Right kidney (tissue), 1 donor: ENCODE measurements around the gene TNFRSF17.
"Not testable (repeated sequence)": the region's sequence is repeated elsewhere in the genome, so short reads cannot be mapped to it uniquely, and the experiment has no call there.

Experiments used
- DNase-seq: peaks from one replicate; pipeline ENCODE4 v3.0.0-alpha.2; 2016

TNFRSF17 gene

DNA sequence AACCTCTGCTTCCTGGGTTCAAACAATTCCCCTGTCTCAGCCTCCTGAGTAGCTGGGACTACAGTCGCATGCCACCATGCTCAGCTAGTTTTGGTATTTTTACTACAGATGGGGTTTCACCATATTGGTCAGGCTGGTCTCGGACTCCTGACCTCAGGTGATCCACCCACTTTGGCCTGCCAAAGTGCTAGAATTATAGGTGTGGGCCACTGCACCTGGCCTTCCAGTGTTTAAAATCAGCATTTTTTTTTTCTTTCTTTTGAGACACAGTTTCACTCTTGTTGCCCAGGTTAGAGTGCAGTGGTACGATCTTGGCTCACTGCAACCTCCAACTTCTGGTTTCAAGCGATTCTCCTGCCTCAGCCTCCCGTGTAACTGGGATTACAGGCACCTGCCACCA is 5.3 kb downstream of the TNFRSF17 start:
- DNase-seq, result not testable (repeated sequence)

DNA sequence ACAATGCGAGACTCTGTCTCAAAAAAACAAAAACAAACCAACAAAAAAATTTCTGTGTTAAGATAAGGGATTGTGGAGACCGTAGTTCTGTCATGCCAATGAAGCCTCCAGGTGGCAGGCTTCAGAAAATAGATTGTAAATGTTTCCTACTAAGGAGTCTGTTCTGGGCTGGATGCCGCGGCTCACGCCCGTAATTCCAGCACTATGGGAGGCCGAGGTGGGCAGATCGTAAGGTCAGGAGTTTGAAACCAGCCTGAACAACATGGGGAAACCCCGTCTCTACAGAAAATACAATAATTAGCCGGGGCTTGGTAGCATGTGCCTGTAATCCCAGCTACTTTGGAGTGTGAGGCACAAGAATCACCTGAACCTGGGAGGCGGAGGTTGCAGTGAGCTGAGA is 7.1 kb downstream of the TNFRSF17 start:
- DNase-seq, result no peak

DNA sequence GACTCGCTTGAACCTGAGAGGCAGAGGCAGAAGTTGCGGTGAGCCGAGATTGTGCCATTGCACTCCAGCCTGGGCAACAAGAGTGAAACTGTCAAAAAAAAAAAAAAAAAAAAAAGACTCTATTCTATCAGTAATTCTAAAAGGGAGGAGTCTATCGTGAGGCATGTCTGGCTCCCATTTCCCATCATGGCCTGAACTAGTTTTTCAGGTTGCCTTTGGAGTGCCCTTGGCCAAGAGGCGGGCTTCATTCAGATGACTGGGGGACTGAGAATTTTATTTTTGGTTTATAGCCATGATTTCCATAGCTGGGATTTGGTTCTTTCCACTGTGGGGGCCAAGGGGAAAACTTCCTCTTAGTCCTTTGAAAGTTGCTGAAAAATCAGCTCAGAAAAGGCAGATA is 8.1 kb downstream of the TNFRSF17 start:
- DNase-seq, result no peak

DNA sequence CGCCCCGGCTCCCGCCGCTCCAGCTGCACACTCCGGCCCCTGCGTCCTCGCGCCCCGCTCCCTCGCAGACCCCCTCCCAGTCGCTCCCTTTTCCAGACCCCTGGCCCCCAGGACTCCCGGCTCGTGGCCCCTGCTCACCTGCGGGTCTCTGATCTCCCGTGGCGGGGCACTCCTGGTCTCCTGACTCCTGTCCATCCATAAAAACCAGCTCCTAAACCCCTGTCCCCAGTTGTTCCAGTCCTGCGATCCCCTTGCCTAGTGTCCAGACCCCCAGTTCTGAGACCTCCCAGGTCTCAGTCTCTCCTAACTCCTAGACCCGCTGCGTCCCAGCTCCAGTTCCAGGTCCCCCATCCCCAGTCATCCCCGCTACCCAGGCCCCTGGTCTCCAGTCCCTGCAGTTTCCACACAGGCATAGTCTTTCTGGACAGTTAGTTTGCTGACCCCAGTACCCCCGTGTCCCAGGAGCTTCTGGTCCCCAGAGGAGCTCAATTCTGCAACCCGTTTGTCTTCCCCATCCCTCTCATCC is 11.9 kb downstream of the TNFRSF17 start:
- DNase-seq, result no peak

DNA sequence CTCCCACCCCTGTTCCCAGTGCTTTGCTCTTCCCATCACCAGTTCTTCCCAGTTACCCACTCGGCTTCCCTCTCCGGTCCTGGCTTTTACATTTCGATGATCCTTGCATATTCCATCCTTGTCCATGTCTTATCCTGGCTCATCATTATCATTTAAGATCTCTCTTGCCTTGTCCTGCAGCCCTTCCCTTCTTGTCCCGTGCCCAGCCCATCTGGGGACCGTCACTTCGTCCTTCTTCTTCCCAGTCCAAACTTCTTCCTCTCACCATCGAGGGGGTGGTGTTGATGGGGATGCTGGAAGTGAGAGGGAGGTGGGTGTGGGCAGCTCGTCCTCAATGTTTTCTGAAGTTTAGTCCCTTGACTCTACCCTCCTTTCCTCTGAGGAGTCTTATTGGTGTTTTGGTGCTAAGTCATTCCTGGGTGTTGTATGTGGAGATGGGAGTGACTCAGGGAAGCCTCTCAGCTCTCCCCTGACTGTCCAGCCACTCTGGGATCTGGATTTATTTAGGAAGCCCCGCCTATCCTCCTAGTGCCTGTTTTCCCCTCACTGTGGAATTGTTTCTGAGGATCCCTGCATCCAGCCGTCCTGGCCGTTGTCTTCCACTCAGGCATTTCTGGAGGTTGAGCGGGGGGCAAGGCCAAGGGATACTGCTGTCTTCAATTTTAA is 12.5 kb downstream of the TNFRSF17 start:
- DNase-seq, result no peak

DNA sequence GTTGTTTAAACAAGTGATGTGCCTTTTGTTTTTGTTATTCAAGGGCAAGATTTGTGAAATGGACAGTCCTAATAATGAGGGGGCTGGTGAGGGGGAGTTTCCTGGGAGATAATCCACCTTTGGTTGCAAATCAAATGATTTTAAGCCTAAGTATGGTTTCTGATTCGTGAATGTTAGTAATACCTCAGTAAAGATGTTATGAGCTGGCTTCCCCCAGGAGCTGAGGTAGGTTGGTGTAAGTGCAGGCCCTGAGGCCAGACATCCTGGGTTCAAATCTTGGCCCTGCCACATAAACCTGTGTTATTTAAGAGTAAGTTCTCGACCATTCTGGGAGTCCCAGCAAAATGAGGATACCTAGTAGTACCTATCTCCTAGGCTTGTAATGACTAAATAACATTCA is 13.1 kb downstream of the TNFRSF17 start:
- no peak for DNase-seq

DNA sequence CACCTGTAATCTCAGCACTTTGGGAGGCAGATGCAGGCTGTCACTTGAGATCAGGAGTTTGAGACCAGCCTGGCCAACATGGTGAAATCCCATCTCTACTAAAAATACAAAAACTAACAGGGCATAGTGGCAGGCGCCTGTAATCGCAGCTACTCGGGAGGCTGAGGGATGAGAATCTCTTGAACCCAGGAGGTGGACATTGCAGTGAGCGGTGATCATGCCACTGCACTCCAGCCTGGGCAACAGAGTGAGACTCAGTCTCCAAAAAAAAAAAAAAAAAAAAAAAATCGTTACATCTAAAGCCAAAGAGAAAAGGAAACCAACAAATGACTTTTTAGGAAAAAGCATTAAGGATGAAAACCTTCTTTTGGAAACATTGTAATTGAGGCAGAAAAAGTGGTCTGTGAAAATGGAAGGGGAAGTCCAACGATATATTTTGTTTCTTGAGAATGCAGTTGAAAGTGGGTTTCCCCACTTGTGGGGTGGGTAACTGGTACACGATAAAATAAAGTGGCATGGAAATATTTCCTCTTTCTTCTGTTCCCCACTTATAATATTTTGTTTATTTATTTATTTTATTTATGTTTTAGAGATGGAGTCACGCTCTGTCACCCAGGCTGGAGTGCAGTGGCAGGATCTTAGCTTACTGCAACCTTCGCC is 14.1 kb downstream of the TNFRSF17 start:
- DNase-seq, result no peak

DNA sequence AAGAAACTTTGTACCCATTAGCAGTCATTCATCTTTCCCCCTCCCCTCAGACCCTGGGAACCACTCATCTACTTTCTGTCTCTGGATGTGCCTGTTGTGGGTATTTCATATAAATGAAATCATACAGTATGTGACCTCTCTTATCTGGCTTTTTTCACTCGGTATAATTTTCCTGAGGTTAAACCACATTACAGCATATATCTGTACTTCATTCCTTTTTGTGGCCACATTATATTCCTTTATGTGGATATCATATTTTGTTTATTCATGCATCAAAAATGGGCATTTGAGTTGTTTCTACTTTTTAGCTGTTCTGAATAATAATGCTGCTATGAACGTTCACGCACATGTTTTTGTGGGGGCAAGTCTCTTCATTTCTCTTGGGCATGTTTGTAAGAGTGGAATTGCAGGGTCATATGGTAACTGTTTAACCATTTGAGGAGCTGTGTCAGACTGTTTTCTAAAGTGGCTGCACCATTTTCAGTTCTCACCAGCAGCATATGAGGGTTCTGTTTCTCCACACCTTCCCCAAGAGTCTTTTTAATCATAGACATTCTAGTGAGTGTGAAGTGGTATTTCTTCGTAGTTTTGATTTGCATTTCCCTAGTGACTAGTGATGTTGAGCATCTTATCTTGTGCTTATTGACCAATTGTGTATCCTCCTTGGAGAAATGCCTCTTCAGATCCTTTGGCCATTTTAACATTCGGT is 15.3 kb downstream of the TNFRSF17 start:
- no peak for DNase-seq

DNA sequence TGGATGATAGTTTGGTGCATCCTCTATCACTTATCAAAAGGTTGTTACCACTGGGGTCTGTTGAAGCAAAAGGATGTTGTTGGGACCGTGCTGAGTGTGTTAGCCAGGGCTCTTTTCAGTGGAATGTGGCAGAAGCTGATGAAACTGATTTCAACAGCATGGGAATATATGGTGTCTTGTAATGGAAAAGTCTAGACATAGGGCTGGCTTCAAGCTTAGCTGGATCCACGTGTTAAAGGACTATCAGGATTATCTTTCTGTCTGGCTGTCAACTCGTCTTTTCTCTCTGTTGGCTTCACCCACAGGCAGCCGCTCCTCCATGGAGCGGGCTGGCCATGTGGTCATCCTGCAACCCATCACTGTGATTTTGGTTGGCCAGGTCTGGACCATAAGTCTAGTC is 20.2 kb downstream of the TNFRSF17 start:
- DNase-seq, result no peak

DNA sequence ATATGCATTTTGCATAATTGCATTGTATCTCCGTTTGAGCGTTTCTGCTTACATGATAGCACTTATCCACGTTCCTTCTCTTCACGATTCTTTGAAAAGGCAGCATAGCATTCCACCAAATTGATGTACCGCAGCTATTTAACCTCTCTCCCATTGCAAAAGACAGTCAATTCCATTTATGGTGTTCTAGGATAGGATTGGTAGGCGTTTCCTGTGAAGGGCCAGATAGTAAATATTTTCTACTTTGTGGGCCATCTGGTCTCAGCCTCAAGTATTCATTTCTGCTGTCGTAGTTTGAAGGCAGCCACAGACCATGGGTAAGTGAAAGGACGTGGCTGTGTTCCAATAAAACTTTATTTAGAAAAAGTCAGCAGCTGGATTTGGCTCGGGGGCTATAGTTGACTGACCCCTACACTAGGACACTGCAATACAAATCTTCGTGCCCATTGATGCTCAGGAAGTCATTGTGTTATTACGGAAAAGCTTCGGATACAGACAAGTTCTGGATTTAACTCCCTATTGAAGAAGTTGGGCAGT is 21.6 kb downstream of the TNFRSF17 start:
- no peak for DNase-seq

DNA sequence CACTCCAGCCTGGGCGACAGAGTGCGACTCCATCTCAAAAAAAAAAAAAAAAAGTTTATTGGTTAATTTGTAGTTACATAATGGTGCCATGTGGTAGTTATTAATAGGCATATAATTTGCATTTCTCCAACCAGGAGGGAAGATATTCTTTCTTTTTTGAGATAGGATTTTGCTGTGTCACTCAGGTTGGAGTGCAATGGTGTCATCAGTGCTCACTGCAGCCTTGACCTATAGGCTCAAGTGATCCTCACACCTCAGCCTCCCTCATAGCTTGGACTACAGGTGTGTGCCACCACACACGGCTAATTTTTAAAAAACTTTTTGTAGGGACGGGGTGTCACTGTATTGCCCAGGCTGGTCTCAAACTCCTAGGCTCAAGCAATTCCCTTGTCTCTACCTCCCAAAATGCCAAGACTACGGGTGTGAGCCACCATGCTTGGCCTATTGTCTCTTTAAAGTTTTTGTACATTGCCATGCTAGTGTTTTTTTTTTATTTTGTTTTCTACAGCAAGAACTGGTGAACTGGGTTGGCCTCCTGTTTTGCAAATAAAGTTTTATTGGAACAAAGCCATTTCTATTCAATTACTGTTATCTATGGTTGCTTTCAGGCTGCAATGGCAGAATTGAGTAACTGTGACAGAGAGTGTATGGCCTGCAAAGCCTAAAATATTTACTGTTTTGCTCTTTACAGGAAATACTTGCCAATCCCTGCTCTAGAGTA is 23.4 kb downstream of the TNFRSF17 start:
- no peak for DNase-seq

DNA sequence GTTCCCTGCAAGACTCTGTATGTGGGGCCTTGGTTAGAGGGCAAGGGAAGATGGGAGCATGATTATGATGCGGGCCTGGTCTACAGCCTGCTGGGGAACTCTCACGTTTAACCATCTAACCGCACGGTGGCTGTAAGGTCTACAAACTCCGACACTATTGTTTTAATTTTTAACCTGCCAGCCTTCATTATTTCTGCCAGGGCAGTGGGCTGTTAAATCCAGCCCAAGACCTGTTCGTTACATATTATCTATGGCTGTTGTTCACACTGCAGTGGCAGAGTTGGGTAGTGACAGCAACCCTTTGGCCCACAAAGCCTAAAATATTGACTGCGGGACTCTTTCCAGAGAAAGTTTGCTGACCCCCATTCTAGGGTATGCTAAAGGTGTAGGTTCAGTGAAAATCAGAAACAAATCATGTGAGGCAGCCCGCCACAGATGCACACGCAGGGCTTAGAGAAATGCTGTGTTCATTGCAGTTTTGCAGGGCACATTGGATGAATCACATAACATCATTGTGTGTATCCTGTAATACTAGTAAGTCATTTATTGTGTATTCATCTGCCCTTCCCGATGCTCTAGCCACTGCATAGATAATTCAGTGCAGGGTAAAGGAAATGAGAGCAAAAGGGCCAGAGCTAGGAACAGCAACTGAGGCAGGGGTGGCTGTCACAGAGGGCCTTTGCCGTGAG is 25.8 kb downstream of the TNFRSF17 start:
- peak; percentile 50 for DNase-seq

DNA sequence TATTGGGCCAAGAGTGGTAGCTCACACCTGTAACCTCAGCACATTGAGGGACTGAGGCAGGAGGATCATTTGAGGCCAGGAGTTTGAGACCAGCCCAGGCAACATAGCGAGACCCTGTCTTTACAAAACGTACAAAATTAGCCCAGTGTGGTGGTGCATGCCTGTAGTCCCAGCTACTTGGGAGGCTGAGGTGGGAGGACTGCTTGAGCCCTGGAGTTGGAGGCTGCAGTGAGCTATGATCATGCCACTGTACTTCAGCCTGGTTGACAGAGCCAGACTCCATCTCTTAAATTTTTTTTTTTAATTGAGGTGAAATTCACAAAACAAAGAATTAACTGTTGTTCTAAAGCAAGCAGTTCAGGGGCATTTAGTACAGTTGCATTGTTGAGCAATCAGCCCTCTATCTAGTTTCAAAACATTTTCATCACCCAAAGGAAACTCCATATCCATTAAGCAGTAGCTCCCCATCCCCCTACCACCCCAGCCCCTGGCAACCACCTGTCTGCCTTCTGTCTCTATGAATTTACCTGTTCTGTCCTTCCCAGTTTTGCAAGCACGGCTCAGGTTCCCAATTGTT is 27.1 kb downstream of the TNFRSF17 start:
- no peak for DNase-seq

DNA sequence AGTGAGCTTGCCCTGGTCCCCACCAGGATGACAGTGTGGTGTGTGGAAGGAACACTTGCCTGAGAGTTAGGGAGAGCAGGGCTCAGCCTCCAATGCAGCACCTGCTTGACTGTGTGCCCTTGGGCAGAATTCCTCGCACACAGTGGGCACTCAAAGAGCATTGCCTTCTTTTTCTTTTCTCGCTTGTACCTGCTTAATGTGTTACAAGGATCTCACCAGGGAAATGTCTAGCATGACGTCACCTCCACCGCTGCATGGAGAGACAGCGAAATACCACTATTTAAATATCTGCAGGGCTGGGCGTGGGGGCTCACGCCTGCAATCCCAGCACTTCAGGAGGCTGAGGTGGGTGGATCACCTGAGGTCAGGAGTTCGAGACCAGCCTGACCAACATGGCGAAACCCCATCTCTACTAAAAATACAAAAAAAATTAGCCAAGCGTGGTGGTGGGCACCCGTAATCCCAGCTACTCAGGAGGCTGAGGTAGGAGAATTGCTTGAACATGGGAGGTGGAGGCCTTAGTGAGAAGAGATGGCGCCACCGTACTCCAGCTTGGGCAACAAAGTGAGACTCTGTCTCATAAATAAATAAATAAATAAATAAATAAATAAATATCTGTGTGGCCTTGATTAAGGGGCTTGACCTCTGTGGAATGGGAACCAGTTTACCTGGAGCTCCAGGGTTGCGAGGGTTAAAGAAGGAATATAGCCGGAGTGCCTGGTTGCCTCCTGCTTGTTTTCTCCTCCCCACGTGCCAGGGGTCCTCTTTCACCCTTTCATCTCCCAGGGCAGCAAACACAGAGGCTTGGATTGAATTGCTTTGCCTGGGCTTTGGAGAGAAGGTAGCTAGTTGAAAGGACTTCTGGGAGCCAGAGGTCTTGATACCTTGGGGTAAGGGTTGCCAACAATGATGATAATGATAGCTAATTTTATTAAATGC is 27.8 kb downstream of the TNFRSF17 start:
- DNase-seq, result no peak

DNA sequence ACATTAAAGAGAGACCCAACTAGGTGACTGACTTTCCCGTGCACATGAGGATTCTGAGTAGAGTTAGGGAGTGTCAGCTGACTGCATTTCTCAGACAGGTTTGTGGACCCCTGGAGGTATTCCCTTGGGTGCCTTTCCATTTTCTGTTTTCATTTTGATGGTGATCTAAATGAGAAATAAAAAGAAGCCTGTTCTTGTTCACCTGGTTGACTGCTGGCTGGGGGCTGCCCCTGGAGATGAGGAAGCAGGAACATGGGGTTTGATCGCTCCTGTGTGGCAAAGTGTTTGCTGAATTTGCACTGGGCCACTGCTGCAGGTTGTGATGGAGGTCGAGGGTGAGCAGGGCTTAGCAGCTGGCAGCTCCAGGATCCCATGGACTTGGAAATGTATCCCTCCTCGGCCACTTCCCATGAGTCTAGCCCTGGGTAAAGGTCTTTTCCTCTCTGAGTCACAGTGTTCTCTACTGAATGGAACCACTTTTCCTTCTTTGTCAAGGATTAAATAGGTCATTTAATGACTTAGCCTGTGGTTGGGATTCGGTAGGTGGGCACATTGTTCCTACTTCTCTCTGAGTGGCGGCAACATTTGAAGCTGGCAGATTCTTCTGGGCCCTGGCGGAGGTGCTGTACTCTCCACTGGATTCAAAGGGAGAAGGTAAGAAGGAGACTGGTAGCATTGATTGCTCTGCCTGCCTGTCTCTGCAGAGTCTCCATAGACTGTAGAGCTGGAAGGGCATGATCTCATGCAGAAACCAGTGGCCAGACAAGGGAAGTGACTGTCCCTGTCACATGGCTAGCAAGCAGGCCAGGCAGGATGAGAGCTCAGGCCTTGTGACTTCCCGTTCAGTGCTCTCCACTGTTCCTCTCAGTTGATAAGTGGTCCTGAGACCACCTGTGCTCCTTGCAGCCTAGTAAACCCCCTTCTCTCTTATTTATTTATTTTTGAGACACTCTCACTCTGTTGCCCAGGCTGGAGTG is 29.4 kb downstream of the TNFRSF17 start:
- DNase-seq, result no peak

DNA sequence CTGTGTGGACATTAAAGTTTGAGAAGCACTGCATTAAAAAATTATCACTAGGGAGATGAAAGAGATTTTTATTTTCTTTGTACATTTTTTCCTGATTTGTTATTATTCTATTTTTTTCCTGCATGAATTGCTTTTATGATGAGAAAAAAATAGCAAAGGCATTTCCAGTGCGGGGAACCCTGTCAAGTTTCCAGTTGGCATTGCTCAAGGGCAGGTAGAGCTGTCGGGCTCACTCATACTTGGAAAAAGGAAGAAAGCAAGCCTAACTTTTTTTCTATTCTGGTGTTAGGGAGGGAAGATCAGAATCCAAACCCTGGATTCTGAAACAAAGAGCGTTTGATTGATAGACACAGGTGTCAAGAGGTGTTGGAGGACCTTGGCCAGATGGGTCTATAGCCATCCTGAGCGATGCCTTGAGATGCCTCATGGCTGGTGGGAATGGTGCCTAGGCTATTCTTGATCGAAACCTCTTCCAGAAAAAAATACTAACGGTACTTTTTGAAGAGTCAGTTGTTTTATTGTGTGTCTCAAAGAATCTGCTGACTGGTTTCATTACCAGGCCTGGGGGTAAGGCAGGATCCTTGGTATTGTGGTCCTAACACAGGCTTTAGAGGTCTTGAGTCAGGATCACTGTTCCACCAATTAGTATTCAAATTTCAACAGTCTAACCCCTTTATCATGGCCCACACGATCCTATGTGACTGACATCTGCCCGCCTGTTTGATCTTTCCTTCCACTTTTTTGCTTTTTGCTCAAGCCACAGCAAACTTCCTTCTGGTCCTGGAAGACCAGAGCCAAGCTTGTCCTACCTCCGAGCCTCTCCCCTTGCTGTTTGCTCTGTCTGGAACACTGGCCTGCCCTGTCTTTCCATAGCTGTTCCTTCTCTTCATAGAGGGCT is 31.7 kb downstream of the TNFRSF17 start:
- DNase-seq, result no peak

DNA sequence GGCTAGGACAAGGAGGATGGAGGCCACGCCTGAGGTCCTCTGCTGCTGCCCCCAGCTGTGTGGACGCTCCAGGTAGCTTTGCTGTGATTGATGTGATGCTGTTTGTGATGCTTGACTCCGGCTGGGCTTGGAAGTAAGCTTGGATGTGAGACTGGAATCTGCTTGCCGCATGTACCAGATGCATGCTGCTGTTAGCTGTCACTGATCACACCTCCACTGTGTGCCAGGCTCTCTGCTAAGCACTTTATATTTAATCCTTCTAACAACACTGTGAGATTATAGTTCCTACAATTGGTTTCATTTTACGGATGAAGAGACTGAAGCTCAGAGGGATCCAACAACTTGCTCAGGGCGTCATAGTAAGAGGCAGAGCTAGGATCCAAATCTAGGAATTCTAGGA is 35.0 kb downstream of the TNFRSF17 start:
- DNase-seq, result no peak

DNA sequence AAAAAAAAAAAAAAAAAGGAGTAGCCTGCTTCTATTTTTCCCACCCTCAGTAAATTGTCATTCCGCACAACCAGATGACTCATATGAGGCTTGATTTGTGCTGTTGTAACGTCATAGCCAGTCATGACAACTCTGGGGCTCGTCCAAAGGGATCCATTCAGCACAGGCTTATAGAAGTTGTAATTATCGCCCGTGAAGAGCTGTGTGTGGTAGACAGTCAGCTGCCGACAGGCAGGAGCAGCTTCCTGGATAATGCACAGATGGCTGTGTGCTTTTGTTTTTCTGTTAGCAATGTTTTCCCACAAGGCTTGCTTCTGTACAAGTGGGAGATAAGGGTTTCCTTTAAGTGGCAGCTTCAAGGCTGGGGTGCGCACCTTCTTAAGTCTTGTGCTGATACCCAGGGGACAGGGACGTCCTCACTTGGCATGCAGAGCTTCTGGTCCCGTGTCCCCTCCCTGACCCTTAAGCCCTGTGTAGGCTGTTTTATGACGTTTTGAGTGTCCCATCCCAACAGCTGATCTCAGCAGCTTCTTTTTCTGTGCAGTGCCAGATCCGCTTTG is 37.5 kb downstream of the TNFRSF17 start:
- DNase-seq, result no peak
